HT-29 (cell line): ENCODE results near the gene IL10RA. TPM values are rescaled to one million over a fixed set of nuclear protein-coding genes. Genes with fewer than 3 reads are reported as not detected.

Experiments used
- DNase-seq: peaks from one replicate; pipeline ENCODE4 v3.0.0-alpha.2; 2015; ENCODE audit warnings: low spot score
- total RNA-seq: library from RNA; depleted of rRNA; stranded (reverse); fragments of >200 nt; shearing (Covaris generic); gene quantifications from 2 replicates; pipeline ENCODE4 v1.2.3, GENCODE V29; 2014; rRNA removed

The IL10RA gene
- total RNA-seq, 1 experiment from 2014 or later: not detected

GRCh38 chr11:118046051-118046963 is 60.1 kb downstream of the IL10RA start:
- DNase-seq: no peak

GRCh38 chr11:118046964-118047700 is 60.9 kb downstream of the IL10RA start:
- no peak for DNase-seq

- DNase-seq: no peak
Observed at GRCh38 chr11:118047749-118048148, 61.6 kb downstream of the IL10RA start.

- DNase-seq: no peak
Observed at GRCh38 chr11:118048472-118049370, 62.5 kb downstream of the IL10RA start.

GRCh38 chr11:118049771-118050170 is 63.6 kb downstream of the IL10RA start:
- DNase-seq: no peak

- no peak for DNase-seq
Observed at GRCh38 chr11:118050208-118050891, 64.2 kb downstream of the IL10RA start.

Other genes starting within 250 kb of the IL10RA start
- gene DSCAML1, start 189.2 kb upstream of the IL10RA start, total RNA-seq: 0.31 TPM in 1 of 2 replicates, not detected in the other
- gene FXYD2, start 161.7 kb upstream of the IL10RA start, total RNA-seq: 2.4 and 6.1 TPM in 2 replicates
- not detected in 2 replicates for gene FXYD6, start 109.7 kb upstream of the IL10RA start, total RNA-seq
- 2.8 and 3.1 TPM in 2 replicates for gene TMPRSS13, start 57.0 kb upstream of the IL10RA start, total RNA-seq
- gene TMPRSS4, start 90.7 kb downstream of the IL10RA start, total RNA-seq: 152 and 157 TPM in 2 replicates
- gene SMIM35, start 100.6 kb downstream of the IL10RA start, total RNA-seq: not detected in 2 replicates
- gene SCN4B, start 166.4 kb downstream of the IL10RA start, total RNA-seq: not detected in 2 replicates
- not detected in 2 replicates for gene SCN2B, start 190.2 kb downstream of the IL10RA start, total RNA-seq
- 0.10 TPM in 1 of 2 replicates, not detected in the other for gene JAML, start 238.6 kb downstream of the IL10RA start, total RNA-seq